Tibial nerve (tissue), 4 donors: Measurements from ENCODE around the gene TOR4A. TPM values are rescaled to one million over a fixed set of nuclear protein-coding genes. Genes with fewer than 3 reads are reported as not detected.

Experiments
- DNase-seq, 2 donors: peaks; one replicate each; pipeline ENCODE4 v3.0.0-alpha.2; 2019; ENCODE audit warnings: low spot score in 2 of 2
- H3K27ac ChIP-seq, 4 donors: fragments of 200-600 bp; sonication (generic) in 3 of 4; one replicate each; pipeline ENCODE4 v1.5.1; 2017 to 2019; ENCODE audit warnings: mild to moderate bottlenecking in 1 of 4
- H3K27me3 ChIP-seq, 2 donors: fragments of 200-600 bp; sonication (generic) in 1 of 2; one replicate each; pipeline versions ENCODE4 v1.5.1 to v1.6.0; 2017 to 2019
- H3K36me3 ChIP-seq, 3 donors: fragments of 200-600 bp; sonication (generic); one replicate each; pipeline ENCODE4 v1.5.1; 2018 to 2019
- H3K4me1 ChIP-seq, 4 donors: fragments of 200-600 bp; sonication (generic) in 3 of 4; one replicate each; pipeline ENCODE4 v1.5.1; 2017 to 2019
- H3K4me3 ChIP-seq, 4 donors: fragments of 200-600 bp; sonication (generic) in 3 of 4; one replicate each; pipeline ENCODE4 v1.5.1; 2017 to 2019; ENCODE audit warnings: mild to moderate bottlenecking in 1 of 4, moderate library complexity in 1 of 4
- H3K9me3 ChIP-seq, 4 donors: fragments of 200-600 bp; sonication (generic) in 3 of 4; one replicate each; pipeline ENCODE4 v1.5.1; 2017 to 2019
- CTCF ChIP-seq, 5 experiments: fragments of 200-600 bp in 3 of 5; fragments of 450-650 bp in 2 of 5; sonication (generic) in 3 of 5; IDR thresholded peaks; one replicate each; pipeline ENCODE4 v1.5.1; 2016 to 2019; ENCODE audit warnings: antibody characterized with exemption in 5 of 5, mild to moderate bottlenecking in 3 of 5, moderate library complexity in 2 of 5
- EP300 ChIP-seq, 2 donors: sonication (generic); formaldehyde crosslinking; IDR thresholded peaks; one replicate each; pipeline ENCODE4 v1.6.1; 2017; ENCODE audit warnings: antibody characterized with exemption in 2 of 2, mild to moderate bottlenecking in 1 of 2
- POLR2A ChIP-seq, 2 donors: fragments of 450-650 bp; IDR thresholded peaks; one replicate each; pipeline ENCODE4 v1.6.1; 2017; ENCODE audit warnings: antibody characterized with exemption in 2 of 2, mild to moderate bottlenecking in 2 of 2, moderate library complexity in 2 of 2
- WGBS, 2 donors: methylation state at CpG; one replicate each; pipeline ENCODE4 v1.1.5; 2018; 5-methylcytosine and 5-hydroxymethylcytosine counted together
- total RNA-seq, 4 donors: library from RNA; depleted of rRNA; stranded (reverse); fragments of >200 nt; gene quantifications; one replicate each; pipeline ENCODE4 v1.1.0, GENCODE V29; 2016

TOR4A gene
- total RNA-seq, 4 donors from 2014 or later: 3.3 to 11.4 (median 4.3) TPM

- Histone ChIP-seq H3K9me3 (no peaks in the 10 kb centered on the region), H3K27me3 (no peaks in the 10 kb centered on the region), H3K36me3 (peaks cover 0 to 11% (median 3%) of the 10 kb centered on the region in 3 donors), H3K4me1 (peaks cover 0 to 31% (median 3%) of the 10 kb centered on the region in 4 donors), H3K4me3 (no peak overlapping the region), H3K27ac (no peak overlapping the region)
- no peak for DNase-seq
- WGBS, 2 donors: 85 to 86% methylated on average over 5 to 6 of the region's 6 CpGs
- TF ChIP-seq POLR2A (IDR thresholded peaks at IDR 0.05) (no peak), EP300 (IDR thresholded peaks at IDR 0.05) (no peak), CTCF (IDR thresholded peaks at IDR 0.05) (no peak)
Measured at GRCh38 chr9:137247916-137248175, 29.7 kb upstream of the TOR4A start.

DNA sequence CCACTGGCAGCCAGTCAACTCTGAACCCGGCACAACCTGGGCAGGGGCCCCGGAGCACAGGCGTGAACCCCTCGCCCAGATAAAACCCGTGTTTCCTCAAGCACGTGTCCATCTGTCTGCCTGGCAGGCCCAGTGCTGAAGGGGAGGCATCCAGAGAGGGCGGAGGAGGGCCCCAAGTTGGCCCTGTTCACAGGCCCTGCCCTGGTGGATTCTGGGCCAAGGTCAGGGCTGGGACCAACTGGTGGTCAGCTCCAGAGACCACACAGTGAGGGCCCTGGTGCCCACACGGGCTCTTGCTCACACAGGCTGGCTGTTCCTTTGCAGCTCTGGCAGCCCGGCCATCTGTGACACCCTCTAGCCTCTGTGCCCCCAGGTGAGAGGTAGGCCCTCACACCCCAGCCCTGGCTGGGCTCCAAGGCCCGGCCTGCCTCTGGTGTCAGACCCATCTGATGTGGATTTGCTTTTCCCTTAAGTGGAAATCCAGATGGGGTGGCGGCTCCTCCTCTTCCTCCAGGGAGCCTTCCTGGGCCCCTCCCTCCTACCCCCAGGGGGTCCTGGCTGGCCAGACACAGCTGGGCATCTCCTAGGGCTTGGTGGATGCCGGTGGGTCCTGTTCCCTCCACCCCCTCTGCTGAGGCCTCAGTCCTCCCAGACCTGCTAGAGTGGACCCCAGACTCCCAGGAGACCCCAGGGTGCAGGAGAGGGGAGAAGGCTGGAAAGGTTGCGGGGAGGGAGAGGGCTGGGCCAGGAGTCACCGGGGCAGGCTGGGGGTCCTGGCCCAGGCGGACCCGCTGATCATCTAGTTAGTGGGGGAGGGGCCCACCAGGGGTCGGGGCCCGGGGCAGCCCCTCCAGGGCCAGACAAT lies 27.0 kb upstream of the TOR4A start:
- Histone ChIP-seq H3K4me3 (no peak overlapping the region), H3K36me3 (no peaks in the 10 kb centered on the region), H3K9me3 (no peaks in the 10 kb centered on the region), H3K27ac (no peak overlapping the region), H3K4me1 (peaks cover 0 to 21% (median 9%) of the 10 kb centered on the region in 4 donors), H3K27me3 (no peaks in the 10 kb centered on the region)
- TF ChIP-seq CTCF (IDR thresholded peaks at IDR 0.05) (no peak), POLR2A (IDR thresholded peaks at IDR 0.05) (no peak), EP300 (IDR thresholded peaks at IDR 0.05) (no peak)
- no peak for DNase-seq
- WGBS, 2 donors: 62 to 63% methylated on average over 10 to 15 of the region's 18 CpGs

DNA sequence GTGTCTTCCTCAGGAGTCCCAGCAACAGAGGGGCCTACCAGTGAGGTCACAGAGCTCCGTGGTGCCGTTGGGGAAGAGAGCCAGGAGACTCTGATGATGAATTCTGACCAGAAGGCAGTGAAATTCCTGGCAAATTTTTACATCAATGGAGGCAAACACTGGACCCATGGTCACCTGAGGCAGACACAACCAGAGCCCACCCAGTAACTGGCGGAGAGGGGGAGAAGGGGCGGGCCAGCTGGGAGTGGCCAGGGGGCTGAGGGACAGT lies 26.4 kb upstream of the TOR4A start, which contains the start of gene STPG3:
TSS of gene STPG3 (plus strand) at position 93 of the 268 bp plus-strand sequence. CDS start at position 94, 1 bp downstream.
- WGBS, 2 donors: 51 to 62% methylated on average over 4 of the region's 4 CpGs
- TF ChIP-seq CTCF (IDR thresholded peaks at IDR 0.05) (no peak), EP300 (IDR thresholded peaks at IDR 0.05) (no peak), POLR2A (IDR thresholded peaks at IDR 0.05) (no peak)
- Histone ChIP-seq H3K27ac (no peak within 1 kb of the TSS), H3K9me3 (no peaks in the 10 kb centered on the region), H3K36me3 (peaks cover 0 to under 1% (median 0%) of the 10 kb centered on the region in 3 donors), H3K4me3 (no peak within 1 kb of the TSS), H3K4me1 (peaks cover 0 to 26% (median 14%) of the 10 kb centered on the region in 4 donors), H3K27me3 (no peaks in the 10 kb centered on the region)
- no peak for DNase-seq

- Histone ChIP-seq H3K36me3 (peaks cover 0 to 6% (median 0%) of the 10 kb centered on the region in 3 donors), H3K4me3 (no peak overlapping the region), H3K4me1 (peaks cover 0 to 31% (median 19%) of the 10 kb centered on the region in 4 donors), H3K27me3 (no peaks in the 10 kb centered on the region), H3K27ac (no peak overlapping the region), H3K9me3 (no peaks in the 10 kb centered on the region)
- 76 to 84% methylated on average over 20 to 21 of the region's 22 CpGs for WGBS, 2 donors
- DNase-seq: no peak
- TF ChIP-seq CTCF (IDR thresholded peaks at IDR 0.05): no peak
- TF ChIP-seq POLR2A (IDR thresholded peaks at IDR 0.05): no peak
- TF ChIP-seq EP300 (IDR thresholded peaks at IDR 0.05): no peak
Measured at GRCh38 chr9:137251490-137252268, 25.8 kb upstream of the TOR4A start.
